HEK293T (cell line): ENCODE data around the gene FANCB.

Experiments
- CTCF ChIA-PET: fragments of 350-600 bp; formaldehyde crosslinking; extraction: SDS; loops from one replicate; lab custom pipeline; 2021; ENCODE audit warnings: antibody characterized with exemption, inconsistent platforms; lab: Yijun Ruan, JAX
- POLR2A ChIA-PET: fragments of 350-600 bp; formaldehyde crosslinking; extraction: SDS; loops from one replicate; lab custom pipeline; 2020; ENCODE audit warnings: antibody characterized with exemption, inconsistent platforms; lab: Yijun Ruan, JAX
- DNase-seq: peaks from one replicate; pipeline ENCODE4 v3.0.0; 2012; ENCODE audit warnings: mixed read lengths; ENCODE audit errors: extremely low spot score
- ARNT ChIP-seq: fragments of 450-650 bp; IDR thresholded peaks from 2 replicates; pipeline ENCODE4 v1.6.1; 2017; ENCODE audit warnings: mild to moderate bottlenecking
- BHLHE40 ChIP-seq: fragments of 450-650 bp; IDR thresholded peaks from 2 replicates; pipeline ENCODE4 v1.6.1; 2016; ENCODE audit warnings: mild to moderate bottlenecking, moderate library complexity, borderline replicate concordance
- CTBP1 ChIP-seq: fragments of 450-650 bp; IDR thresholded peaks from 2 replicates; pipeline ENCODE4 v1.6.1; 2016; ENCODE audit warnings: borderline replicate concordance
- ELF4 ChIP-seq: fragments of 450-650 bp; IDR thresholded peaks from 2 replicates; pipeline ENCODE4 v1.6.1; 2017; ENCODE audit warnings: antibody characterized with exemption
- FOXA1 ChIP-seq: fragments of 450-650 bp; IDR thresholded peaks from 2 replicates; pipeline ENCODE4 v1.6.1; 2016; ENCODE audit warnings: mild to moderate bottlenecking
- FOXK2 ChIP-seq: fragments of 450-650 bp; IDR thresholded peaks from 2 replicates; pipeline ENCODE4 v1.6.1; 2016; ENCODE audit warnings: mild to moderate bottlenecking
- FOXM1 ChIP-seq: fragments of 450-650 bp; IDR thresholded peaks from 2 replicates; pipeline ENCODE4 v1.6.1; 2017; ENCODE audit warnings: mild to moderate bottlenecking, borderline replicate concordance
- HDGF ChIP-seq: fragments of 450-650 bp; IDR thresholded peaks from 2 replicates; pipeline ENCODE4 v1.6.1; 2017; ENCODE audit warnings: antibody characterized with exemption, borderline replicate concordance
- L3MBTL2 ChIP-seq: fragments of 450-650 bp; conservative IDR thresholded peaks from 2 replicates; pipeline ENCODE4 v1.6.1; 2016; ENCODE audit warnings: mild to moderate bottlenecking
- LEF1 ChIP-seq: fragments of 450-650 bp; IDR thresholded peaks from 2 replicates; pipeline ENCODE4 v1.6.1; 2017; ENCODE audit warnings: mild to moderate bottlenecking, borderline replicate concordance
- NFRKB ChIP-seq: fragments of 450-650 bp; IDR thresholded peaks from 2 replicates; pipeline ENCODE4 v1.6.1; 2016; ENCODE audit warnings: mild to moderate bottlenecking, moderate library complexity
- SP1 ChIP-seq: fragments of 450-650 bp; IDR thresholded peaks from 2 replicates; pipeline ENCODE4 v1.6.1; 2017
- SUZ12 ChIP-seq: fragments of 450-650 bp; IDR thresholded peaks from 2 replicates; pipeline ENCODE4 v1.6.1; 2016; ENCODE audit warnings: mild to moderate bottlenecking
- TARDBP ChIP-seq: fragments of 450-650 bp; IDR thresholded peaks from 2 replicates; pipeline ENCODE4 v1.6.1; 2016
- ZNF384 ChIP-seq: fragments of 450-650 bp; IDR thresholded peaks from 2 replicates; pipeline ENCODE4 v1.6.1; 2016
- TF ChIP-seq, protein P1 (sequence below): fragments of 450-650 bp; IDR thresholded peaks from 2 replicates; pipeline ENCODE4 v1.6.1; 2016

Gene FANCB

DNA sequence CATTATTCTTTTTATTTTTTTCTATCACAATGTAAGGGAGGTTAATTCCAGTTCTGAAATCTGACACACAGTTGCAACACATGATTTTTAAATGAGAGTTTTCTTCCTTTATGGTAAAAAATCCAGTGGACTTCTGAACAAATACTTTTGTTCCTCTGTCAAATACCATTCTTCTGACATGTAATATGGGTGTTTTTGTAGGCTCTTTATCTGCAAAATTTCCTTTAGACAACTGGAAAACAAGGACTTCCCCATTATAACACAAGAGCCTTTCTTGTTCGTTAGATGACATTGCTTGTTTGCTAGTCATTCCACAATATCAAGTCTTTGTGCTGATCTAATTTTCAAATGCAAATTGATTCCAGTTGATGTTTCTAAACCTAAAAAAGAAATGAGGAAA, 7.7 kb downstream of the FANCB start:
- ChIA-PET POLR2A (no interaction called here), CTCF (no interaction called here)
- TF ChIP-seq, protein P1, sequence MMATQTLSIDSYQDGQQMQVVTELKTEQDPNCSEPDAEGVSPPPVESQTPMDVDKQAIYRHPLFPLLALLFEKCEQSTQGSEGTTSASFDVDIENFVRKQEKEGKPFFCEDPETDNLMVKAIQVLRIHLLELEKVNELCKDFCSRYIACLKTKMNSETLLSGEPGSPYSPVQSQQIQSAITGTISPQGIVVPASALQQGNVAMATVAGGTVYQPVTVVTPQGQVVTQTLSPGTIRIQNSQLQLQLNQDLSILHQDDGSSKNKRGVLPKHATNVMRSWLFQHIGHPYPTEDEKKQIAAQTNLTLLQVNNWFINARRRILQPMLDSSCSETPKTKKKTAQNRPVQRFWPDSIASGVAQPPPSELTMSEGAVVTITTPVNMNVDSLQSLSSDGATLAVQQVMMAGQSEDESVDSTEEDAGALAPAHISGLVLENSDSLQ, result no peak
- no peak for TF ChIP-seq SP1
- TF ChIP-seq BHLHE40, result no peak
- TF ChIP-seq L3MBTL2, result no peak
- TF ChIP-seq LEF1, result no peak
- no peak for TF ChIP-seq HDGF
- no peak for TF ChIP-seq FOXK2
- no peak for TF ChIP-seq ELF4
- DNase-seq, result no peak

DNA sequence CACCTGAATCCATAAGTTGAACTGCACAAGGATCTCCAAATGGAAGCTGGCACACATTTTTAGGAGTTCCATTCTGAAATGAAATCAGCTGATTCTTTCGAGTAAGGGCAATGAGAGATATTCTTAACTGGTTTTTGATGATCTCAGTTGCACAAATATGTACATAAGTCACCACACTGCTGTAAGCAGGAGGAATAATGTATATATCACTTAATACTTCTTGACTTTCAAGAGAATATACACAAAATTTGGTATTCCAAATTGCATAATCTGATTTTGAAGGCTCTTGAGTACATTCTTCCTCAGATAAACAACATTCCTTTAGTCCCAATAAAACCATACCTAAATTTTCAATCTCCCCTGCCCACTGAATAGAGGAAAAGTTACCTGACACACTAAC, 8.2 kb downstream of the FANCB start:
- CTCF ChIA-PET, result no interaction called here
- POLR2A ChIA-PET, result interaction anchor here (0.6 kb wide), 1 partner anchor 26 kb away, joined by 3 read pairs; no protein-coding TSS in a partner anchor
- DNase-seq, result no peak
- no peak for TF ChIP-seq L3MBTL2
- TF ChIP-seq FOXK2, result no peak
- TF ChIP-seq NFRKB, result no peak
- no peak for TF ChIP-seq SUZ12
- TF ChIP-seq ARNT, result no peak
- TF ChIP-seq, protein P1, result no peak
- no peak for TF ChIP-seq LEF1
- no peak for TF ChIP-seq ZNF384
- no peak for TF ChIP-seq TARDBP
- no peak for TF ChIP-seq BHLHE40
- TF ChIP-seq CTBP1, result no peak
- no peak for TF ChIP-seq SP1
- no peak for TF ChIP-seq FOXM1
- no peak for TF ChIP-seq ELF4
- TF ChIP-seq FOXA1, result no peak
- no peak for TF ChIP-seq HDGF

DNA sequence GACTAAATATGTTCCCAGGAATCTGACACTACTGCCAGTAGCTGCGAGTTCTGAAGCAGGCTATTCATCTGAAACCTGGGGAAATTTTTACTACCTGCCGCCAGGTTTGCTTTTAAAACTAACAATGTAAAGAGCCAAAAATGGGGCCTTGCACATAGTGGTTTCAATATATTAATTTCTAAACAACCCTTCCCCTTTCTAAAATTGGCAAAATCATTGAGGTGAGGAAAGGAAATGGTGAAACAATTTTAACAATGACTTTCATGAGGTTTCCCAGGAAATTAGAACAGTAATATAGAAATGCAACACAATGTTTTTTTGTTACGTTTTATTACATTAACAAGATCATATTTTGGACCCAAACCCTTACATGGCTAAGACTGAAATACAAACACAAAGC, 21.3 kb downstream of the FANCB start:
- DNase-seq, result no peak
- POLR2A ChIA-PET, result no interaction called here
- TF ChIP-seq BHLHE40 (no peak), CTBP1 (no peak), LEF1 (no peak), FOXA1 (no peak), ZNF384 (no peak), SP1 (no peak), HDGF (no peak), TARDBP (no peak)
- CTCF ChIA-PET, result no interaction called here

DNA sequence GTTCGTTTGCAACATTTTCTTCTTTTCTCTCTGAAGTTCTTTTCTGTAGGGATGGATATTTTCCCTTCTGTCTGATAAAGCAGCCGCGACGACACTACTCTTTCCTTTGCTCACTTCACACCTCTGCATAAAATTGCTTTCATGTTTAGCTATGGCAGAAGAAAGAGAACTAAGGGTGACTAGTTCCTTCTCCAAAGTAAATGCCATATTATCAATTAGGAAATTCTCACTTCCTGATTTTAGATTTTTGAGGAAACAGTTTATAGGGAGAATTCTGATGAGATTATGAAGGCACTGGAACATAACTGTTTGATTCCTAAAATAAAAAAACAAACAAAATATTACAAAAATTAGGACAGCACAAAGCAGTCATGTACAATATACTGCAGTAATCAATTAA, 29.2 kb downstream of the FANCB start:
- TF ChIP-seq BHLHE40 (no peak), FOXM1 (no peak), LEF1 (no peak), HDGF (no peak), ZNF384 (no peak), SUZ12 (no peak), NFRKB (no peak), FOXK2 (no peak), FOXA1 (no peak), TARDBP (no peak), CTBP1 (no peak)
- TF ChIP-seq, protein P1, result no peak
- DNase-seq, result no peak
- CTCF ChIA-PET, result no interaction called here

DNA sequence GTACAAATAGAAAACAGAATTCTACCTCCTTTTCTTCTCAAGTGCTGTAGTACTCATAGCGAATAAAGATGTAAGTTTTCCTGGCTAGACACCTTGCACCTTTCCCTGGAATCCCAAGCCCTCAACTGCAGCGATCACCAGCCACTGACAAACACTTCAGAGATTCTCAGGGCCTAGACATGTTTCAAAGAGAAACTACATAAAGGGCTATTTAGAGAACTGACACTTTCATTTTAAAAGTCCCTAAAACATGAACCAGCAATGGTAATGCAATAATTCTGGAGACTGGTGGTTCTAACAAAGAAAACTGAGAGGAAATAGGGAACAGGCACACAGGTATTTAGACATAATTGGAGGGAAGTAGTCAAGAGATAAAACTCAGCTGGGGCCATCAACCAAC, 35.7 kb downstream of the FANCB start:
- no peak for DNase-seq
- CTCF ChIA-PET, result no interaction called here
- POLR2A ChIA-PET, result no interaction called here
- TF ChIP-seq SP1 (no peak), CTBP1 (no peak), ARNT (no peak), NFRKB (no peak), BHLHE40 (no peak), L3MBTL2 (no peak), HDGF (no peak), SUZ12 (no peak), FOXA1 (no peak), ELF4 (no peak), FOXM1 (no peak), FOXK2 (no peak), LEF1 (no peak), TARDBP (no peak), ZNF384 (no peak)
- TF ChIP-seq, protein P1, result no peak

More for the DNA sequence above, 29.2 kb downstream of the FANCB start:
- POLR2A ChIA-PET, result no interaction called here

DNA sequence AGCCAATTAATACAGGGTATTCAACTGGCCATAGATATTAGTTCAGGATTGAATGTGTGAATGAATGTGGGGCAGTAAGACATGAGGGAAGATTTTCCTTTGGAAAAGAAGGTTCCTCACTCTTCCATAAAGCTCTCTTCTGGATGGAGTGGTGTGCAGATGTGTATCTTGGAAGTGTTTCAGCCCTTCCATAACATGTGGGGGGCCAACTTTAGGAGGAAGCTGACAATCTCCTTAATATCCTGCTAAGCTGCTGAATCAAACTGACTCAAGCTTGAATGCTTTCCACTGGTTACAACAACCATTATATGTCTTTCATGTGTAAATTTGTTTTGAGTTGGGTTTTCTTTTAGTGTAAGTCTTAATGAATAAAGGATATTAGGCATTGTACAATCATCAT, 40.3 kb downstream of the FANCB start:
- no peak for DNase-seq
- CTCF ChIA-PET, result interaction anchor here (0.7 kb wide), 1 partner anchor 237 kb away, joined by 3 read pairs; no protein-coding TSS in a partner anchor
- POLR2A ChIA-PET, result no interaction called here
- TF ChIP-seq HDGF (no peak), ARNT (no peak)
